HCT116 (cell line): ENCODE data around the gene GIN1. TPM values are rescaled to one million over a fixed set of nuclear protein-coding genes. Genes with fewer than 3 reads are reported as not detected.

Experiments
- ATAC-seq: fragments of 200-7000 bp; cut with Tn5 transposase; 2 replicates; pipeline ENCODE4 v1.9.1; 2020; ENCODE audit warnings: mild to moderate bottlenecking, moderate library complexity
- BruUV-seq: library from RNA; stranded (reverse); fragments of 400-500 nt; replicated peaks from 2 replicates; lab custom pipeline; 2021; lab: Mats Ljungman, UMichigan
- CTCF ChIA-PET: fragments of 300-600 bp; sonication (Branson Sonifier 250); formaldehyde crosslinking; loops from one replicate; lab custom pipeline; 2021; ENCODE audit warnings: antibody characterized with exemption; lab: Charles Lee
- POLR2A ChIA-PET: fragments of 300-600, 350-600 bp; sonication (Branson Sonifier 250); formaldehyde crosslinking; loops from one replicate; lab custom pipeline; 2021; ENCODE audit warnings: antibody characterized with exemption; lab: Charles Lee
- RAD21 ChIA-PET, 2 experiments: fragments of 300-600 bp; sonication (Branson Sonifier 250); formaldehyde crosslinking; loops; one replicate each; lab custom pipeline; 2023; ENCODE audit warnings: low total read pairs in 2 of 2; ENCODE audit not compliant: uncharacterized antibody in 2 of 2, unreplicated experiment in 2 of 2, low non-redundant PET in 1 of 2; lab: Charles Lee
- DNase-seq: peaks from one replicate; pipeline ENCODE4 v3.0.0-alpha.2; 2010; ENCODE audit warnings: low read depth, low spot score
- H2AFZ ChIP-seq: fragments of 200-600 bp; shearing (Covaris generic), sonication (generic); 2 replicates; pipeline ENCODE4 v1.6.1; 2017; ENCODE audit warnings: low read depth, mixed run types, mixed read lengths, antibody characterized with exemption, low read length; ENCODE audit not compliant: poor library complexity, severe bottlenecking
- H3K27ac ChIP-seq: 2 replicates; pipeline ENCODE4 v1.5.1; 2012; ENCODE audit warnings: low read depth, low read length
- H3K27me3 ChIP-seq: fragments of 200-600 bp; sonication (generic); 2 replicates; pipeline ENCODE4 v1.6.1; 2016; ENCODE audit warnings: mixed run types, low read length, mixed read lengths; ENCODE audit not compliant: insufficient read depth
- H3K36me3 ChIP-seq, 2 experiments: fragments of 200-500 bp in 1 of 2; fragments of 200-600 bp in 1 of 2; sonication (Bioruptor generic) in 1 of 2; sonication (generic) in 1 of 2; 2 replicates each; pipeline versions ENCODE4 v1.5.1 to v1.6.1; 2014 to 2016; ENCODE audit warnings: low read length in 2 of 2, inconsistent platforms in 1 of 2, mixed read lengths in 1 of 2, mixed run types in 1 of 2; ENCODE audit not compliant: insufficient read depth in 2 of 2, control insufficient read depth in 1 of 2
- H3K4me1 ChIP-seq, 2 experiments: fragments of 200-600 bp in 1 of 2; sonication (generic) in 1 of 2; 2 replicates each; pipeline versions ENCODE4 v1.5.1 to v1.6.1; 2012 to 2017; ENCODE audit warnings: low read length in 2 of 2, inconsistent platforms in 1 of 2, mild to moderate bottlenecking in 1 of 2, mixed read lengths in 1 of 2, mixed run types in 1 of 2, moderate library complexity in 1 of 2; ENCODE audit not compliant: insufficient read depth in 2 of 2, control insufficient read depth in 1 of 2
- H3K4me2 ChIP-seq: fragments of 200-600 bp; sonication (generic); 2 replicates; pipeline ENCODE4 v1.6.1; 2017; ENCODE audit warnings: mixed run types, low read length, mixed read lengths
- H3K4me3 ChIP-seq, 2 experiments: fragments of 200-600 bp in 1 of 2; sonication (generic) in 1 of 2; replicated peaks in 1 of 2; 2 replicates each; pipeline ENCODE4 v1.5.1; 2011 to 2016; ENCODE audit warnings: low read length in 2 of 2, control low read depth in 1 of 2, low read depth in 1 of 2, mild to moderate bottlenecking in 1 of 2, mixed read lengths in 1 of 2, mixed run types in 1 of 2
- H3K79me2 ChIP-seq: fragments of 200-600 bp; sonication (generic); 2 replicates; pipeline ENCODE4 v1.6.1; 2017; ENCODE audit warnings: mild to moderate bottlenecking, mixed run types, low read length, moderate library complexity, mixed read lengths; ENCODE audit not compliant: insufficient read depth
- H3K9ac ChIP-seq: fragments of 200-600 bp; sonication (generic); 2 replicates; pipeline ENCODE4 v1.6.1; 2016; ENCODE audit warnings: low read length, mixed read lengths
- H3K9me2 ChIP-seq: fragments of 200-600 bp; sonication (generic), shearing (Covaris generic); 2 replicates; pipeline ENCODE4 v1.6.1; 2017; ENCODE audit warnings: mixed run types, mild to moderate bottlenecking, moderate library complexity; ENCODE audit not compliant: insufficient read depth
- H3K9me3 ChIP-seq, 2 experiments: fragments of 200-500 bp in 1 of 2; fragments of 200-600 bp in 1 of 2; sonication (Bioruptor generic) in 1 of 2; sonication (generic) in 1 of 2; 2 replicates each; pipeline ENCODE4 v1.6.1; 2014 to 2017; ENCODE audit warnings: low read length in 2 of 2, mixed read lengths in 2 of 2, inconsistent platforms in 1 of 2, low read depth in 1 of 2, mild to moderate bottlenecking in 1 of 2, mixed run types in 1 of 2, moderate library complexity in 1 of 2; ENCODE audit not compliant: control insufficient read depth in 1 of 2, insufficient read depth in 1 of 2
- H4K20me1 ChIP-seq: fragments of 200-600 bp; sonication (generic), shearing (Covaris generic); 2 replicates; pipeline ENCODE4 v1.6.1; 2017; ENCODE audit warnings: mixed run types, mild to moderate bottlenecking, moderate library complexity; ENCODE audit not compliant: insufficient read depth
- ATF3 ChIP-seq: IDR thresholded peaks from 2 replicates; pipeline ENCODE4 v1.6.1; 2012
- CBX3 ChIP-seq: IDR thresholded peaks from 2 replicates; pipeline ENCODE4 v1.6.1; 2012; ENCODE audit warnings: low read depth
- CEBPB ChIP-seq: IDR thresholded peaks from 2 replicates; pipeline ENCODE4 v1.6.1; 2012; ENCODE audit warnings: low read depth
- EGR1 ChIP-seq: IDR thresholded peaks from 2 replicates; pipeline ENCODE4 v1.6.1; 2012; ENCODE audit warnings: low read depth
- ELF1 ChIP-seq: IDR thresholded peaks from 2 replicates; pipeline ENCODE4 v1.6.1; 2012; ENCODE audit warnings: low read depth, borderline replicate concordance
- EZH2 ChIP-seq: fragments of 200-600 bp; sonication (generic); IDR thresholded peaks from 2 replicates; pipeline ENCODE4 v1.6.1; 2017; ENCODE audit warnings: antibody characterized with exemption, mixed run types
- EZH2phosphoT487 ChIP-seq: fragments of 200-600 bp; IDR thresholded peaks from 2 replicates; pipeline ENCODE4 v1.6.1; 2018; ENCODE audit warnings: antibody characterized with exemption, borderline replicate concordance
- FOSL1 ChIP-seq: IDR thresholded peaks from 2 replicates; pipeline ENCODE4 v1.6.1; 2012; ENCODE audit warnings: low read depth
- JUND ChIP-seq: IDR thresholded peaks from 2 replicates; pipeline ENCODE4 v1.6.1; 2012
- MAX ChIP-seq: IDR thresholded peaks from 2 replicates; pipeline ENCODE4 v1.6.1; 2012
- POLR2A ChIP-seq: IDR thresholded peaks from 2 replicates; pipeline ENCODE4 v1.7.0; 2011; ENCODE audit warnings: borderline replicate concordance; ENCODE audit not compliant: insufficient read depth, insufficient read length; ENCODE audit errors: extremely low read depth
- POLR2AphosphoS5 ChIP-seq: IDR thresholded peaks from 2 replicates; pipeline ENCODE4 v1.6.1; 2011; ENCODE audit warnings: mild to moderate bottlenecking, low read depth, low read length, moderate library complexity
- RAD21 ChIP-seq: IDR thresholded peaks from 2 replicates; pipeline ENCODE4 v1.6.1; 2012; ENCODE audit warnings: low read depth, mild to moderate bottlenecking
- SIN3A ChIP-seq: IDR thresholded peaks from 2 replicates; pipeline ENCODE4 v1.6.1; 2012; ENCODE audit warnings: low read depth
- SRF ChIP-seq: IDR thresholded peaks from 2 replicates; pipeline ENCODE4 v1.6.1; 2012; ENCODE audit warnings: low read depth
- ZBTB33 ChIP-seq: IDR thresholded peaks from 2 replicates; pipeline ENCODE4 v1.6.1; 2011; ENCODE audit warnings: mild to moderate bottlenecking, low read length, moderate library complexity; ENCODE audit not compliant: insufficient replicate concordance; ENCODE audit errors: extremely low read depth
- ZFX ChIP-seq: fragments of 450-650 bp; IDR thresholded peaks from 2 replicates; pipeline ENCODE4 v1.6.1; 2017
- ZNF274 ChIP-seq: fragments of 200-500 bp; sonication (Bioruptor generic); IDR thresholded peaks from 2 replicates; pipeline ENCODE4 v1.6.1; 2014; ENCODE audit warnings: mild to moderate bottlenecking, low read depth, low read length, inconsistent platforms
- intact Hi-C: fragments of 100-400 bp; cut with micrococcal nuclease; formaldehyde crosslinking; loops from 2 replicates; pipeline ENCODE4 v1.10.0; 2022
- total RNA-seq: library from RNA; stranded (reverse); gene quantifications from one replicate; pipeline ENCODE4 v1.2.1, GENCODE V29; 2021; ENCODE audit not compliant: unreplicated experiment
- TF ChIP-seq, protein P1 (sequence below): IDR thresholded peaks from 2 replicates; pipeline ENCODE4 v1.6.1; 2012; ENCODE audit warnings: low read depth
- TF ChIP-seq, protein P2 (sequence below), 3 experiments: fragments of 200-600 bp in 1 of 3; sonication (generic) in 1 of 3; IDR thresholded peaks in 2 of 3; conservative IDR thresholded peaks in 1 of 3; 2 replicates each; pipeline ENCODE4 v1.5.1; 2012 to 2017; ENCODE audit warnings: low read depth in 2 of 3, low read length in 2 of 3, antibody characterized with exemption in 1 of 3, borderline replicate concordance in 1 of 3, control low read depth in 1 of 3, mild to moderate bottlenecking in 1 of 3, mixed read lengths in 1 of 3, mixed run types in 1 of 3, moderate library complexity in 1 of 3; ENCODE audit not compliant: insufficient read depth in 1 of 3

The GIN1 gene
- total RNA-seq, 1 experiment from 2014 or later = 11.0 TPM

DNA sequence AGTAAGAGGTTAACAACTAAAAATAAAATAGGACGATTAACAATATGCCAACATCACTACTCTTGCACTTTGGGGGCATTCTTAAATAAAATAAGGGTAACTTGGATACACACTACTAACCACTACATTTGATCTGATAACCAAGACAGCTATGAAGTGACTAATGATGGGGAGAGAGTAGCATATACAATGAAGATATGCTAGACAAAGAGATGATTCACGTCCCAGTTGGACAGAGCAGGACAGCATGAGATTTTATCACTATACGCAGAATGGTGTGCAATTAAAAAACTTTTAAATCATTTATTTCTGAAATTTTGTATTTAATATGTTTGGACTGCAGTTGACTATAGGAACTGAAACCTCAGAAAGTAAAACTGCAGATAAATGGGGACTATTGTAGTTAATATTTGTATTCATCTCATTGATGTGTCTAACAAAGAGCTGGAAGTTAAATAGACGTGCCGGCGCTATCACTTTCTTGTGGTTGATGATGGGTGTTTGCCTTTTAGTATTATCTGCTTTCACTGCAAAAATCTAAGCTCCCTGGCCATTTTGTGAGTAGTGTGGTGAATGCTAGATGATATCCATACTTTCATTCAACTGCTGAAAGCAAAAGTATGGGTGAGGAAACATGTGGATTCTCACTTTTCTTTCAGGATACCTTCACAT, 18.7 kb downstream of the GIN1 start:
- Histone ChIP-seq H3K9me3 (no peaks in the 10 kb centered on the region), H3K9me2 (no peaks in the 10 kb centered on the region), H4K20me1 (no peaks in the 10 kb centered on the region; the same call in 1 of the 2 replicates), H3K9ac (no peak overlapping the region), H3K27me3 (no peaks in the 10 kb centered on the region), H3K4me3 (no peak overlapping the region), H3K36me3 (no peaks in the 10 kb centered on the region), H3K79me2 (no peaks in the 10 kb centered on the region), H3K27ac (no peak overlapping the region), H2AFZ (no peak overlapping the region), H3K4me1 (no peaks in the 10 kb centered on the region), H3K4me2 (no peak overlapping the region)
- intact Hi-C loops = no loop called here
- no peak for ATAC-seq
- POLR2A ChIA-PET = interaction anchor here (0.8 kb wide), 1 partner anchor 19 kb away, joined by 3 read pairs; the partner anchor contains the start of genes GIN1 and PPIP5K2
- BruUV-seq = no TSS peak
- no peak for DNase-seq
- RAD21 ChIA-PET = no interaction called here
- CTCF ChIA-PET = no interaction called here
- TF ChIP-seq POLR2AphosphoS5 (no peak), SIN3A (no peak), EGR1 (no peak), ZBTB33 (no peak), POLR2A (no peak), RAD21 (no peak), FOSL1 (no peak), ZFX (no peak), JUND (no peak), MAX (no peak), ZNF274 (no peak), CBX3 (no peak), ELF1 (no peak), CEBPB (no peak), ATF3 (no peak), EZH2phosphoT487 (no peak), EZH2 (no peak), SRF (no peak)
- TF ChIP-seq, protein P1, sequence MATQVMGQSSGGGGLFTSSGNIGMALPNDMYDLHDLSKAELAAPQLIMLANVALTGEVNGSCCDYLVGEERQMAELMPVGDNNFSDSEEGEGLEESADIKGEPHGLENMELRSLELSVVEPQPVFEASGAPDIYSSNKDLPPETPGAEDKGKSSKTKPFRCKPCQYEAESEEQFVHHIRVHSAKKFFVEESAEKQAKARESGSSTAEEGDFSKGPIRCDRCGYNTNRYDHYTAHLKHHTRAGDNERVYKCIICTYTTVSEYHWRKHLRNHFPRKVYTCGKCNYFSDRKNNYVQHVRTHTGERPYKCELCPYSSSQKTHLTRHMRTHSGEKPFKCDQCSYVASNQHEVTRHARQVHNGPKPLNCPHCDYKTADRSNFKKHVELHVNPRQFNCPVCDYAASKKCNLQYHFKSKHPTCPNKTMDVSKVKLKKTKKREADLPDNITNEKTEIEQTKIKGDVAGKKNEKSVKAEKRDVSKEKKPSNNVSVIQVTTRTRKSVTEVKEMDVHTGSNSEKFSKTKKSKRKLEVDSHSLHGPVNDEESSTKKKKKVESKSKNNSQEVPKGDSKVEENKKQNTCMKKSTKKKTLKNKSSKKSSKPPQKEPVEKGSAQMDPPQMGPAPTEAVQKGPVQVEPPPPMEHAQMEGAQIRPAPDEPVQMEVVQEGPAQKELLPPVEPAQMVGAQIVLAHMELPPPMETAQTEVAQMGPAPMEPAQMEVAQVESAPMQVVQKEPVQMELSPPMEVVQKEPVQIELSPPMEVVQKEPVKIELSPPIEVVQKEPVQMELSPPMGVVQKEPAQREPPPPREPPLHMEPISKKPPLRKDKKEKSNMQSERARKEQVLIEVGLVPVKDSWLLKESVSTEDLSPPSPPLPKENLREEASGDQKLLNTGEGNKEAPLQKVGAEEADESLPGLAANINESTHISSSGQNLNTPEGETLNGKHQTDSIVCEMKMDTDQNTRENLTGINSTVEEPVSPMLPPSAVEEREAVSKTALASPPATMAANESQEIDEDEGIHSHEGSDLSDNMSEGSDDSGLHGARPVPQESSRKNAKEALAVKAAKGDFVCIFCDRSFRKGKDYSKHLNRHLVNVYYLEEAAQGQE = no peak
- TF ChIP-seq, protein P2, sequence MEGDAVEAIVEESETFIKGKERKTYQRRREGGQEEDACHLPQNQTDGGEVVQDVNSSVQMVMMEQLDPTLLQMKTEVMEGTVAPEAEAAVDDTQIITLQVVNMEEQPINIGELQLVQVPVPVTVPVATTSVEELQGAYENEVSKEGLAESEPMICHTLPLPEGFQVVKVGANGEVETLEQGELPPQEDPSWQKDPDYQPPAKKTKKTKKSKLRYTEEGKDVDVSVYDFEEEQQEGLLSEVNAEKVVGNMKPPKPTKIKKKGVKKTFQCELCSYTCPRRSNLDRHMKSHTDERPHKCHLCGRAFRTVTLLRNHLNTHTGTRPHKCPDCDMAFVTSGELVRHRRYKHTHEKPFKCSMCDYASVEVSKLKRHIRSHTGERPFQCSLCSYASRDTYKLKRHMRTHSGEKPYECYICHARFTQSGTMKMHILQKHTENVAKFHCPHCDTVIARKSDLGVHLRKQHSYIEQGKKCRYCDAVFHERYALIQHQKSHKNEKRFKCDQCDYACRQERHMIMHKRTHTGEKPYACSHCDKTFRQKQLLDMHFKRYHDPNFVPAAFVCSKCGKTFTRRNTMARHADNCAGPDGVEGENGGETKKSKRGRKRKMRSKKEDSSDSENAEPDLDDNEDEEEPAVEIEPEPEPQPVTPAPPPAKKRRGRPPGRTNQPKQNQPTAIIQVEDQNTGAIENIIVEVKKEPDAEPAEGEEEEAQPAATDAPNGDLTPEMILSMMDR (IDR thresholded peaks at IDR 0.05 in 2 of 3, conservative IDR thresholded peaks at IDR 0.05 in 1 of 3; ENCODE audit: borderline replicate concordance in 1 of 3, insufficient read depth in 1 of 3, low read depth in 2 of 3, low read length in 2 of 3) = no peak
